HCT116 (cell line): Measurements from ENCODE around the gene SRSF5.

Experiments used
- CEBPB ChIP-seq: IDR thresholded peaks from 2 replicates; pipeline ENCODE4 v1.6.1; 2012; ENCODE audit warnings: low read depth
- EZH2 ChIP-seq: fragments of 200-600 bp; sonication (generic); IDR thresholded peaks from 2 replicates; pipeline ENCODE4 v1.6.1; 2017; ENCODE audit warnings: antibody characterized with exemption, mixed run types
- EZH2phosphoT487 ChIP-seq: fragments of 200-600 bp; IDR thresholded peaks from 2 replicates; pipeline ENCODE4 v1.6.1; 2018; ENCODE audit warnings: antibody characterized with exemption, borderline replicate concordance
- POLR2A ChIP-seq: IDR thresholded peaks from 2 replicates; pipeline ENCODE4 v1.7.0; 2011; ENCODE audit warnings: borderline replicate concordance; ENCODE audit not compliant: insufficient read depth, insufficient read length; ENCODE audit errors: extremely low read depth
- POLR2AphosphoS5 ChIP-seq: IDR thresholded peaks from 2 replicates; pipeline ENCODE4 v1.6.1; 2011; ENCODE audit warnings: mild to moderate bottlenecking, low read depth, low read length, moderate library complexity
- RAD21 ChIP-seq: IDR thresholded peaks from 2 replicates; pipeline ENCODE4 v1.6.1; 2012; ENCODE audit warnings: low read depth, mild to moderate bottlenecking
- SRF ChIP-seq: IDR thresholded peaks from 2 replicates; pipeline ENCODE4 v1.6.1; 2012; ENCODE audit warnings: low read depth
- YY1 ChIP-seq: IDR thresholded peaks from 2 replicates; pipeline ENCODE4 v1.6.1; 2011; ENCODE audit warnings: low read length, low read depth, moderate library complexity, mild to moderate bottlenecking; ENCODE audit not compliant: insufficient replicate concordance; ENCODE audit errors: extremely low read depth
- ZNF274 ChIP-seq: fragments of 200-500 bp; sonication (Bioruptor generic); IDR thresholded peaks from 2 replicates; pipeline ENCODE4 v1.6.1; 2014; ENCODE audit warnings: mild to moderate bottlenecking, low read depth, low read length, inconsistent platforms
- TF ChIP-seq, protein P1 (sequence below), 3 experiments: fragments of 200-600 bp in 1 of 3; sonication (generic) in 1 of 3; IDR thresholded peaks in 2 of 3; conservative IDR thresholded peaks in 1 of 3; 2 replicates each; pipeline ENCODE4 v1.5.1; 2012 to 2017; ENCODE audit warnings: low read depth in 2 of 3, low read length in 2 of 3, antibody characterized with exemption in 1 of 3, borderline replicate concordance in 1 of 3, control low read depth in 1 of 3, mild to moderate bottlenecking in 1 of 3, mixed read lengths in 1 of 3, mixed run types in 1 of 3, moderate library complexity in 1 of 3; ENCODE audit not compliant: insufficient read depth in 1 of 3
- TF ChIP-seq, protein P2 (sequence below): IDR thresholded peaks from 2 replicates; pipeline ENCODE4 v1.6.1; 2012; ENCODE audit warnings: low read depth
- TF ChIP-seq, protein P3 (sequence below): IDR thresholded peaks from 2 replicates; pipeline ENCODE4 v1.6.1; 2012
- TF ChIP-seq, protein P4 (sequence below): IDR thresholded peaks from 2 replicates; pipeline ENCODE4 v1.6.1; 2012

DNA sequence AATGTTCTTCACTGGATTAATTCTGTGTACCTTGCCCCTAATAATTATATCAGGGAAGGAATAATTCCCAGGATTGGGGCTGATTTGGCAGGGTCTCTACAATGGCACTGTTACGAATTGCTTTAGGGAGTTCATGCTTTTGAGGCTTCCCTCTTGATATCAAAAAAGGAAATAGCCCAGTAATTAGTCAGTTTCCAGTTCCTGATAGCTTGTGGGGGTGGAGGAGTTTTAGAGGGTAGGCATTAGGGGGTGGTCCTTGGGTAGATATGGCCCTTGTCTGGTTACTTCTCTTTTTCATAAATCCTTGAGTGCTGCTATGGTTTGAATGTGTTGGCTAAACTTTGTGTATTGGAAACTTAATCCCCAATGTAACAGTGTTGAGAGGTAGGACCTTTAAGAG is 6.1 kb upstream of the SRSF5 start:
- TF ChIP-seq YY1 (no peak), POLR2A (no peak), SRF (no peak), EZH2phosphoT487 (no peak), POLR2AphosphoS5 (no peak), ZNF274 (no peak), RAD21 (no peak), EZH2 (no peak), CEBPB (no peak)
- TF ChIP-seq, protein P1, sequence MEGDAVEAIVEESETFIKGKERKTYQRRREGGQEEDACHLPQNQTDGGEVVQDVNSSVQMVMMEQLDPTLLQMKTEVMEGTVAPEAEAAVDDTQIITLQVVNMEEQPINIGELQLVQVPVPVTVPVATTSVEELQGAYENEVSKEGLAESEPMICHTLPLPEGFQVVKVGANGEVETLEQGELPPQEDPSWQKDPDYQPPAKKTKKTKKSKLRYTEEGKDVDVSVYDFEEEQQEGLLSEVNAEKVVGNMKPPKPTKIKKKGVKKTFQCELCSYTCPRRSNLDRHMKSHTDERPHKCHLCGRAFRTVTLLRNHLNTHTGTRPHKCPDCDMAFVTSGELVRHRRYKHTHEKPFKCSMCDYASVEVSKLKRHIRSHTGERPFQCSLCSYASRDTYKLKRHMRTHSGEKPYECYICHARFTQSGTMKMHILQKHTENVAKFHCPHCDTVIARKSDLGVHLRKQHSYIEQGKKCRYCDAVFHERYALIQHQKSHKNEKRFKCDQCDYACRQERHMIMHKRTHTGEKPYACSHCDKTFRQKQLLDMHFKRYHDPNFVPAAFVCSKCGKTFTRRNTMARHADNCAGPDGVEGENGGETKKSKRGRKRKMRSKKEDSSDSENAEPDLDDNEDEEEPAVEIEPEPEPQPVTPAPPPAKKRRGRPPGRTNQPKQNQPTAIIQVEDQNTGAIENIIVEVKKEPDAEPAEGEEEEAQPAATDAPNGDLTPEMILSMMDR (IDR thresholded peaks at IDR 0.05 in 2 of 3, conservative IDR thresholded peaks at IDR 0.05 in 1 of 3; ENCODE audit: borderline replicate concordance in 1 of 3, insufficient read depth in 1 of 3, low read depth in 2 of 3, low read length in 2 of 3): no peak
- TF ChIP-seq, protein P2, sequence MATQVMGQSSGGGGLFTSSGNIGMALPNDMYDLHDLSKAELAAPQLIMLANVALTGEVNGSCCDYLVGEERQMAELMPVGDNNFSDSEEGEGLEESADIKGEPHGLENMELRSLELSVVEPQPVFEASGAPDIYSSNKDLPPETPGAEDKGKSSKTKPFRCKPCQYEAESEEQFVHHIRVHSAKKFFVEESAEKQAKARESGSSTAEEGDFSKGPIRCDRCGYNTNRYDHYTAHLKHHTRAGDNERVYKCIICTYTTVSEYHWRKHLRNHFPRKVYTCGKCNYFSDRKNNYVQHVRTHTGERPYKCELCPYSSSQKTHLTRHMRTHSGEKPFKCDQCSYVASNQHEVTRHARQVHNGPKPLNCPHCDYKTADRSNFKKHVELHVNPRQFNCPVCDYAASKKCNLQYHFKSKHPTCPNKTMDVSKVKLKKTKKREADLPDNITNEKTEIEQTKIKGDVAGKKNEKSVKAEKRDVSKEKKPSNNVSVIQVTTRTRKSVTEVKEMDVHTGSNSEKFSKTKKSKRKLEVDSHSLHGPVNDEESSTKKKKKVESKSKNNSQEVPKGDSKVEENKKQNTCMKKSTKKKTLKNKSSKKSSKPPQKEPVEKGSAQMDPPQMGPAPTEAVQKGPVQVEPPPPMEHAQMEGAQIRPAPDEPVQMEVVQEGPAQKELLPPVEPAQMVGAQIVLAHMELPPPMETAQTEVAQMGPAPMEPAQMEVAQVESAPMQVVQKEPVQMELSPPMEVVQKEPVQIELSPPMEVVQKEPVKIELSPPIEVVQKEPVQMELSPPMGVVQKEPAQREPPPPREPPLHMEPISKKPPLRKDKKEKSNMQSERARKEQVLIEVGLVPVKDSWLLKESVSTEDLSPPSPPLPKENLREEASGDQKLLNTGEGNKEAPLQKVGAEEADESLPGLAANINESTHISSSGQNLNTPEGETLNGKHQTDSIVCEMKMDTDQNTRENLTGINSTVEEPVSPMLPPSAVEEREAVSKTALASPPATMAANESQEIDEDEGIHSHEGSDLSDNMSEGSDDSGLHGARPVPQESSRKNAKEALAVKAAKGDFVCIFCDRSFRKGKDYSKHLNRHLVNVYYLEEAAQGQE: no peak
- TF ChIP-seq, protein P3, sequence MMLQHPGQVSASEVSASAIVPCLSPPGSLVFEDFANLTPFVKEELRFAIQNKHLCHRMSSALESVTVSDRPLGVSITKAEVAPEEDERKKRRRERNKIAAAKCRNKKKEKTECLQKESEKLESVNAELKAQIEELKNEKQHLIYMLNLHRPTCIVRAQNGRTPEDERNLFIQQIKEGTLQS: no peak
- TF ChIP-seq, protein P4, sequence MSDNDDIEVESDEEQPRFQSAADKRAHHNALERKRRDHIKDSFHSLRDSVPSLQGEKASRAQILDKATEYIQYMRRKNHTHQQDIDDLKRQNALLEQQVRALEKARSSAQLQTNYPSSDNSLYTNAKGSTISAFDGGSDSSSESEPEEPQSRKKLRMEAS: no peak
